PFSK-1 (cell line): ENCODE measurements around the gene ANKRD33.

Source experiments
- POLR2AphosphoS5 ChIP-seq: IDR thresholded peaks from 2 replicates; pipeline ENCODE4 v1.6.1; 2012; ENCODE audit warnings: low read depth, mild to moderate bottlenecking, control low read depth, low read length, moderate library complexity
- SIN3A ChIP-seq: IDR thresholded peaks from 2 replicates; pipeline ENCODE4 v1.6.1; 2012; ENCODE audit warnings: mild to moderate bottlenecking, low read length, moderate library complexity, borderline replicate concordance; ENCODE audit not compliant: insufficient read depth
- TAF1 ChIP-seq: IDR thresholded peaks from 2 replicates; pipeline ENCODE4 v1.6.1; 2012; ENCODE audit warnings: low read length, control low read depth, borderline replicate concordance; ENCODE audit not compliant: insufficient read depth

DNA sequence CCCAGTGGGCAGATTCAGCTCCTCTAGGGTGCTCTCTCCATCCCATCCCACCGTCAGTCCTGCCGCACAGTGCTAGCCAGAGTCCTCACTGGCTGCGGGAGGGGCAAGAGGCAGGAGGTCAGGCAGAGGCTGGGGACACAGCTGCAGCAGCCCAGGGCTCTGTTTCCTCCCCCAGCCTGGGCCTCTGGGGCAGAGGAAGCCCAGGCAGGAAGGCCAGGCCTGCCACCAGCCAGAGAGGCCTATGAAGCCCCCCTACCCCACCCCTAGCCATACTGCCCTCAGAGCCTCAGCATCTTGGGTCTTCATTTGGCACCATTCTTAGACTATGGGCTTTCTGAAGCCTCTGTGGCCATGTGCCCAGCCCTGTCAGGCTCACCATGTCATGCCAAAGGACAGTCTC lies 22.8 kb downstream of the ANKRD33 start:
- TF ChIP-seq POLR2AphosphoS5 (no peak), SIN3A (no peak), TAF1 (no peak)
